Esophagus squamous epithelium (tissue), 5 donors: ENCODE measurements around the gene PIGP. TPM values are rescaled to one million over a fixed set of nuclear protein-coding genes. Genes with fewer than 3 reads are reported as not detected.

Experiments
- DNase-seq: peaks from one replicate; lab custom pipeline; 2025; lab: John Stamatoyannopoulos, UW
- H3K27ac ChIP-seq, 4 donors: fragments of 200-600 bp; sonication (generic); one replicate each; pipeline ENCODE4 v1.5.1; 2016 to 2019; ENCODE audit warnings: mild to moderate bottlenecking in 1 of 4
- H3K27me3 ChIP-seq, 4 donors: fragments of 200-600 bp; sonication (generic); 1 replicate in 3 of 4; 2 replicates in 1 of 4; pipeline versions ENCODE4 v1.5.1 to v1.6.0; 2017 to 2021; ENCODE audit warnings: antibody characterized with exemption in 1 of 4
- H3K36me3 ChIP-seq, 3 donors: fragments of 200-600 bp; sonication (generic); one replicate each; pipeline ENCODE4 v1.5.1; 2016 to 2019
- H3K4me1 ChIP-seq, 3 donors: fragments of 200-600 bp; sonication (generic); one replicate each; pipeline ENCODE4 v1.5.1; 2017 to 2019
- H3K4me3 ChIP-seq, 4 donors: fragments of 200-600 bp; sonication (generic); 1 replicate in 3 of 4; 2 replicates in 1 of 4; pipeline ENCODE4 v1.5.1; 2016 to 2019; ENCODE audit warnings: mild to moderate bottlenecking in 2 of 4, moderate library complexity in 1 of 4
- H3K9me3 ChIP-seq, 3 donors: fragments of 200-600 bp; sonication (generic); one replicate each; pipeline ENCODE4 v1.5.1; 2016 to 2019
- POLR2A ChIP-seq, 4 donors: fragments of 450-650 bp; IDR thresholded peaks; one replicate each; pipeline ENCODE4 v1.6.1; 2017; ENCODE audit warnings: antibody characterized with exemption in 4 of 4, mild to moderate bottlenecking in 4 of 4, moderate library complexity in 3 of 4
- WGBS, 2 donors: methylation state at CpG; one replicate each; pipeline ENCODE4 v1.1.5; 2018; 5-methylcytosine and 5-hydroxymethylcytosine counted together
- intact Hi-C: fragments of 100-400 bp; cut with DNase I; formaldehyde crosslinking; loops from one replicate; pipeline ENCODE4 v1.15.0; 2022
- total RNA-seq, 4 donors: library from RNA; depleted of rRNA; stranded (reverse); fragments of >200 nt; gene quantifications; one replicate each; pipeline ENCODE4 v1.1.0, GENCODE V29; 2016
- TF ChIP-seq, protein P1 (sequence below), 6 experiments: fragments of 450-650 bp in 4 of 6; fragments of 200-600 bp in 2 of 6; sonication (generic) in 2 of 6; IDR thresholded peaks; one replicate each; pipeline ENCODE4 v1.5.1; 2016 to 2019; ENCODE audit warnings: antibody characterized with exemption in 6 of 6, mild to moderate bottlenecking in 4 of 6, moderate library complexity in 4 of 6
- donor health status: DM: yes; HTN: yes; CAD: no.

Gene PIGP
- total RNA-seq, 4 donors from 2014 or later = 9.0 to 15.4 (median 11.4) TPM

DNA sequence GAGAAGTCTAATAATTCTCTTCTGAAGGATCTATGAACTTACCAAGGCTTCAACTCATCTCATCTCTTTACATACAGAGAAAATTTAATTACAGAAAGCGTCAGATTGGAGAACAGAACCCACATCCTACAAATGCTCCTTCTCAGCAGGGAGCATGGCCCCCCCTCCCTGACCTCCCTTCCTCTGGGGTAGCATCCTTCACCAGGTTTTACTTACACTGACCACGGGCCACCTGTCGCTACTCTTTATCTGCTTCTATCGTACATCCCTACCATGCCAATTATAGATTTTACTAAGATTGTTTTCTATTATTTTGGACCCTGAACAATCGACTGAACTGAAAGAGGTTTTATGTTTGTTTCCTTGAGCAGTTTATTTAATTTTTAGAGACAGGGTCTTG, 40.6 kb downstream of the PIGP start:
- no peak for DNase-seq
- H3K27ac ChIP-seq = no peak overlapping the region
- H3K36me3 ChIP-seq = no peaks in the 10 kb centered on the region
- no peak overlapping the region for H3K4me3 ChIP-seq
- H3K4me1 ChIP-seq = peaks cover 0 to 5% (median 0%) of the 10 kb centered on the region in 3 donors
- no peak for TF ChIP-seq POLR2A (IDR thresholded peaks at IDR 0.05)
- TF ChIP-seq, protein P1, sequence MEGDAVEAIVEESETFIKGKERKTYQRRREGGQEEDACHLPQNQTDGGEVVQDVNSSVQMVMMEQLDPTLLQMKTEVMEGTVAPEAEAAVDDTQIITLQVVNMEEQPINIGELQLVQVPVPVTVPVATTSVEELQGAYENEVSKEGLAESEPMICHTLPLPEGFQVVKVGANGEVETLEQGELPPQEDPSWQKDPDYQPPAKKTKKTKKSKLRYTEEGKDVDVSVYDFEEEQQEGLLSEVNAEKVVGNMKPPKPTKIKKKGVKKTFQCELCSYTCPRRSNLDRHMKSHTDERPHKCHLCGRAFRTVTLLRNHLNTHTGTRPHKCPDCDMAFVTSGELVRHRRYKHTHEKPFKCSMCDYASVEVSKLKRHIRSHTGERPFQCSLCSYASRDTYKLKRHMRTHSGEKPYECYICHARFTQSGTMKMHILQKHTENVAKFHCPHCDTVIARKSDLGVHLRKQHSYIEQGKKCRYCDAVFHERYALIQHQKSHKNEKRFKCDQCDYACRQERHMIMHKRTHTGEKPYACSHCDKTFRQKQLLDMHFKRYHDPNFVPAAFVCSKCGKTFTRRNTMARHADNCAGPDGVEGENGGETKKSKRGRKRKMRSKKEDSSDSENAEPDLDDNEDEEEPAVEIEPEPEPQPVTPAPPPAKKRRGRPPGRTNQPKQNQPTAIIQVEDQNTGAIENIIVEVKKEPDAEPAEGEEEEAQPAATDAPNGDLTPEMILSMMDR (IDR thresholded peaks at IDR 0.05) = no peak
- no peaks in the 10 kb centered on the region for H3K27me3 ChIP-seq
- no peaks in the 10 kb centered on the region for H3K9me3 ChIP-seq
- intact Hi-C loops = no loop called here
- whole genome bisulfite sequencing, 2 donors = 83 to 86% methylated on average over 5 of the region's 5 CpGs

DNA sequence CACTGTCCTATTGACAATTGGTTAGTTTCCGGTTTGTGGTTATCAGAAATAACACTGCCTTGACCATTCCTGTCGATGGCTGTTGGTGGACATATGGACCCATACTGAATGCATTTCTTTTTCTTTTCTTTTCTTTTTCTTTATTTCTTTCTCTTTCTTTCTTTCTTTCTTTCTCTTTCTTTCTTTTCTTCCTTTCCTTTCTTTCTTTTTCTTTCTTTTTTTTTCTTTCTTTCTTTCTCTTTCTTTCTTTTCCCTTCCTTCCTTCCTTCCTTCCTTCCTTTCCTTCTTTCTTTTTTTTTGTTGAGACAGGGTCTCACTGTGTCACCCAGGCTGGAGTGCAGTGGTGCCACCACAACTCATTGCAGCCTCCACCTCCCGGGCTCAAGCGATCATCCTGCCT, 42.0 kb downstream of the PIGP start:
- no peaks in the 10 kb centered on the region for H3K9me3 ChIP-seq

GRCh38 chr21:37028570-37028969, 44.3 kb downstream of the PIGP start:
- DNase-seq = no peak
- Histone ChIP-seq H3K4me3 (no peak overlapping the region), H3K36me3 (no peaks in the 10 kb centered on the region), H3K9me3 (no peaks in the 10 kb centered on the region), H3K27ac (no peak overlapping the region), H3K27me3 (no peaks in the 10 kb centered on the region), H3K4me1 (peaks cover 0 to 11% (median 0%) of the 10 kb centered on the region in 3 donors)
- TF ChIP-seq, protein P1 (IDR thresholded peaks at IDR 0.05) = no peak
- no peak for TF ChIP-seq POLR2A (IDR thresholded peaks at IDR 0.05)
- 64 to 71% methylated on average over 4 of the region's 4 CpGs for WGBS, 2 donors
- intact Hi-C loops = no loop called here

More for the DNA sequence above, 42.0 kb downstream of the PIGP start:
- Histone ChIP-seq H3K4me3 (no peak overlapping the region), H3K4me1 (peaks cover 0 to 11% (median 0%) of the 10 kb centered on the region in 3 donors), H3K27me3 (no peaks in the 10 kb centered on the region), H3K36me3 (no peaks in the 10 kb centered on the region), H3K27ac (no peak overlapping the region)
- TF ChIP-seq POLR2A (IDR thresholded peaks at IDR 0.05) = no peak
- TF ChIP-seq, protein P1 (IDR thresholded peaks at IDR 0.05) = no peak
- 86 to 100% methylated on average over 3 to 4 of the region's 4 CpGs for WGBS, 2 donors
- intact Hi-C loops = no loop called here
- no peak for DNase-seq

DNA sequence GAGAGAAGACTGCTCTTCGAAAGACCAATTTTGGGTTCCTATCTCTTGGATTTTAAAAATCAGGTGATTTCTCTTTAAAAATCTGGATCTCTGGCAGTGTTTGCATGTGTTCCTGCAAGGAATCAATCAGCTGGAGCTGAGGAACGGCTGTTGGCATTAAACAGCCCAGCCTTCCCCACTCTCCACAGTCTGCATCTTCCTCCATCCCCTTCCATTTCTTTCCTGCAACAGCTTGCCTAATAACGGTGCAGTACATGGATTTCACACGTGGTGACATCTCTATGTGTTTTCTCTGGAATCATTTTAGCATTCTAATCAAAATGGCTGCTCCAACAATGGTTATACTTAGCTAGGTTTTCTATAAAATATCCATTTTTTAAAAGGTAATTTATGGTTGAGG, 46.4 kb downstream of the PIGP start:
- Histone ChIP-seq H3K36me3 (no peaks in the 10 kb centered on the region), H3K27ac (no peak overlapping the region), H3K27me3 (no peaks in the 10 kb centered on the region), H3K4me1 (peaks cover 0 to 5% (median 0%) of the 10 kb centered on the region in 3 donors), H3K9me3 (no peaks in the 10 kb centered on the region), H3K4me3 (no peak overlapping the region)
- 32 to 40% methylated on average over 4 of the region's 4 CpGs for WGBS, 2 donors
- DNase-seq = no peak
- TF ChIP-seq, protein P1 (IDR thresholded peaks at IDR 0.05) = no peak
- TF ChIP-seq POLR2A (IDR thresholded peaks at IDR 0.05) = no peak
- intact Hi-C loops = no loop called here

DNA sequence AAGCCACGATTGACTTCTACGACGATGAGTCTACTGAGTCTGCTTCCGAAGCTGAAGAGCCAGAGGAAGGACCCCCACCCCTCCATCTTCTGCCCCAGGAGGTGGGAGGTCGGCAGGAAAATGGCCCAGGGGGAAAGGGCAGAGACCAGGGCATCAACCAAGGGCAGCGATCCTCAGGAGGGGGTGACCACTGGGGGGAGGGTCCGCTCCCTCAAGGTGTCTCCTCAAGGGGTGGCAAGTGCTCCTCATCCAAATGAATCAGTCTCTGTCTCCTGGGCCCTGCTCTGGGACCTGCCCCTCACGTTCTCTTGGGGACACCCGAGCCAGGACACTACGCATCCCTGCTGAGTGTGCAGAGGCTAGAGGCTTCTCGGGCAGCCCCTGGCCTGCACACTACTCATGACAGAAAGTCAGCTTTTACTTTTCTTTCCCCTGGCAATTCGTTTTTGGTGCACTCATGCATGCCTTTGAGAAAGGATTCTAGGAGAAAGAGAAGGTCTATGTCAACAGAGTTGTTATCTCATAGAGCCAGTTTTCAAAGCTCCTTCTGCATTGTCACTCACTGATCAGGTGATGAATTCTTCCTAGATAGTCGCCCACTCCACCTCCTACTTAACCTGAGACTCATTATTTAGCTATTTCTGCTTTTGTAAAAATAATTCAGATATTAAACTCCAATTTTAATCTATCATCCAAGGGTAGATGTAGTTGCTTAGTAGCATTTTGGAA, 54.8 kb downstream of the PIGP start:
- Histone ChIP-seq H3K4me1 (no peaks in the 10 kb centered on the region), H3K36me3 (no peaks in the 10 kb centered on the region), H3K4me3 (no peak overlapping the region), H3K9me3 (no peaks in the 10 kb centered on the region), H3K27ac (no peak overlapping the region), H3K27me3 (peaks cover 0 to 17% (median 0%) of the 10 kb centered on the region in 4 donors)
- TF ChIP-seq, protein P1 (IDR thresholded peaks at IDR 0.05) = no peak
- no peak for TF ChIP-seq POLR2A (IDR thresholded peaks at IDR 0.05)
- no peak for DNase-seq
- intact Hi-C loops = no loop called here
- WGBS, 2 donors = 73 to 81% methylated on average over 6 to 12 of the region's 13 CpGs
